Limb (tissue), 2 donors: ENCODE results near the gene TDG.
"Not testable (repeated sequence)": the region's sequence is repeated elsewhere in the genome, so short reads cannot be mapped to it uniquely, and the experiment has no call there.

Experiments
- DNase-seq, 2 donors: peaks; one replicate each; pipeline ENCODE4 v3.0.0-alpha.2; 2016; ENCODE audit errors: extremely low spot score in 2 of 2

Gene TDG

DNA sequence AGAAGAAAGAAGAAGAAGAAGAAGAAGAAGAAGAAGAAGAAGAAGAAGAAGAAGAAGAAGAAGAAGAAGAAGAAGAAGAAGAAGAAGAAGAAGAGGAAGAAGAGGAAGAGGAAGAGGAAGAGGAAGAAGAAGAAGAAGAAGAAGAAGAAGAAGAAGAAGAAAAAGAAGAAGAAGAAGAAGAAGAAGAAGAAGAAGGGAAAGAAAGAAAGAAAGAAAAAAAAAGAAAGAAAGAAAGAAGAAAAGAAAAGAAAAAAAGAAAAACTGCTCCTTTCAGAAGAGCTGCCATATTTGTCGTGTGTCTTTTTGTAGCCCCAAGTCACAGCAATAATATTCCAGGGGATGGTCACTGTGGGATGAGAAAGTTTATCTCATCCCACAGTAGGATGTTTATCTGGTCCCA lies 56.2 kb downstream of the TDG start:
- not testable (repeated sequence) for DNase-seq

DNA sequence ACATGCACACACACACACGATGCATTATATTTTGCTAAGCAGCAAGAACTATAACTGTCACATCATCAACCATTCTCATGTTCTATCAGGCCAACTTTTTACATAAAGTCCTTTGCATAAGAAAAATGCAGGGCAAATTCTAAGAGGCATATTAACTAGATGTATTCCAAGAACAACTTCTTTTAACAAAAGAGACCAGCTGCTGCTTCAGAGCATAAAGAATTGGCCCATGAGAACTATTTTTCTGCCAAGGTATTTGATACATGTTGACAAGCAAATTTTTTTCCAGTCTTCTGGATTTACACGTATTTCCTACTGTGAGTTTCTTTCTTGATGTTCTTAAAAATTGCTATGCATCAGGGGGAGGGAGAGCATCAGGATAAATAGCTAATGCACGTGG lies 57.1 kb downstream of the TDG start:
- DNase-seq: peak in 1 of 2 donors; percentile 32

DNA sequence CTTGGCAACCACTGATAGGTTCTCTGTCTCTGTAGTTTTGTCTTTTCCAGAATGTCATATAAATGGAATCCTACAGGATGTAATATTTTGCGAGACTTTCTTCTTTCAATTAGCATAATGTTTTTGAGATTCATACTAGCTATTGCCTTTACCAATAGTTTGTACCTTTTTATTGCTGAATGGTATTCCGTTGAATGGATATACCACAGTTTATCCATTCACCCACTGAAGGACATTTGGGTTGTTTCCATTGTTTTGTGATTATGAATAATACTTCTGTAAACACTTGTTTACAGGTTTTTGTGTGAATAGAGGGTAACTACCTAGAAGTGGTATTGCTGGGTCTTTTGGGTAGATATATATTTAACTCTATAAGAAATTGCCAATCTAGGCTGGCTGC lies 58.0 kb downstream of the TDG start:
- DNase-seq: no peak

DNA sequence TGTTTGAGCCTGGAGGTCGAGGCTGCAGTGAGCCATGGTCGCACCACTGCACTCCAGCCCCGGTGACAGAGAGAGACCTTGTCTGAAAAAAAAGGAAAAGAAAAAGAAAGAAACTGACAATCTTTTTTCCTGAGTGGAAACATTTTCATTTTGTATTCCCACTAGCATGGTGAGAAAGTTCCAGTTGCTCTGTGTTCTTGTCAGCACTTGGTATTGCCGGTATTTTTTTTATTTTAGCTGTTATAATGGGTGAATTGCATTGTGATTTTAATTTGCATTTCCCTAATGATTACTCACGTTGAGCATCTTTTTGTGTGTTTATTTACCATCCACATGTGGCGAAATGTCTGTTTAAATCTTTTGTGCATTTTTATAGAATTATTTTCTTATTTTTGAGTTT lies 58.7 kb downstream of the TDG start:
- no peak for DNase-seq

DNA sequence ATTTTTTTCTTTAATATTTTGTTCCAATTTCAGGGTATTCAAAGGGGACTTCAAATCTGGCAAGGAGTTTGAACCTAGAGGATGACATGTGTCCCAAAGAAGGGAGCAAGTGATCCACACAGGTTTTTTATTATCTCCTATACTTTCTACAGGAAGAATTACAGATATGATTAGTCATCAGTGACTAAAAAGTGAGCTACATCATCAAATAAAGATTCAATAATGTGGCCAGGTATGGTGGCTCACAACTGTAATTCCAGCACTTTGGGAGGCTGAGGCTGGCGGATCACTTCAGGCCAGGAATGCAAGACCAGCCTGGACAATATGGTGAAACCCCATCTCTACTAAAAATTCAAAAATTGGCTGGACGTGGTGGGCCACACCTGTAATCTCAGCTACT lies 60.1 kb downstream of the TDG start:
- no peak for DNase-seq

DNA sequence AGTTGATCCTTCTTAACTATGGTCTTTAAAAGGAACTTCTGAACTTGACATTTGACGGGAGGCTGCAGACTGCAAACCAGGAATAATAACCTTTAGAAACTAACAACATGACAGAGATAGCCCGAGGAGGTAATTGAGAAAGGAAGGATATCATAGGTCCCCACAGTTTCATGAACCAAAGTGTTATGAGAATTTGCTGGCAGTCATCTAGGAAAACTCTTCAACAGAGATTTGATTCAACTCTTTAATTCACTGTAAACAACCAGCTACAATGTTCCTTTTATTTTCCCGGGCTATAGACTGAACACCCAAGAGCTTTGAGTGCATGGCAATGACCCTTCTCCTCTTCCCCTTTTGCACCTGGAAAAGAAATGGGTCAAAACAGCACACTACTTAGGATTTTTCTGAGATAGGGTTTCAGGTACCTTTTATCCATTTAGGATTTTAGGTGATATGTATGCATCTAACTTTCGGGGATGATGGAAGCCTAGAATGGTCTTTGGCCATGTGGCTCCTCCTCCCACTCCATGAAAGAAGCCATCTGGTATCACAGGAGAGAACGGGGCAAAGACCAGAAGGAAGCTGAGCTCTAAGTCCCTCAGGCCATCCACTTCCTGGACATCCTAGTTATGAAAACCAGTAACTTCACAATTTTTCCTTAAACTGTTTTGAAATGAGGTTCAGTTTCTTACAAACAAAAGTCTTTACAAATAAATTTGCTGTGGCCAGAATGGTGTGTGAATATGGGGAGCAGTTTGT lies 61.3 kb downstream of the TDG start:
- no peak for DNase-seq

DNA sequence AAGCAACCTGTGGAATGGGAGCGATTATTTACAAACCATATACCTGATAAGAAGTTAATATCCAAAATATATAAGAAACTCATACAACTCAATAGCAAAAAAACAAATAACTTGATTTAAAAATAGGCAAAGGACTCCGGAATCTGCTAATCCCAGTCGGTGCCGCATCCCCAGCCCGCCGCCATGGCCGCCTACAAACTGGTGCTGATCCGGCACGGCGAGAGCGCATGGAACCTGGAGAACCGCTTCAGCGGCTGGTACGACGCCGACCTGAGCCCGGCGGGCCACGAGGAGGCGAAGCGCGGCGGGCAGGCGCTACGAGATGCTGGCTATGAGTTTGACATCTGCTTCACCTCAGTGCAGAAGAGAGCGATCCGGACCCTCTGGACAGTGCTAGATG lies 64.9 kb downstream of the TDG start:
- DNase-seq: not testable (repeated sequence)

DNA sequence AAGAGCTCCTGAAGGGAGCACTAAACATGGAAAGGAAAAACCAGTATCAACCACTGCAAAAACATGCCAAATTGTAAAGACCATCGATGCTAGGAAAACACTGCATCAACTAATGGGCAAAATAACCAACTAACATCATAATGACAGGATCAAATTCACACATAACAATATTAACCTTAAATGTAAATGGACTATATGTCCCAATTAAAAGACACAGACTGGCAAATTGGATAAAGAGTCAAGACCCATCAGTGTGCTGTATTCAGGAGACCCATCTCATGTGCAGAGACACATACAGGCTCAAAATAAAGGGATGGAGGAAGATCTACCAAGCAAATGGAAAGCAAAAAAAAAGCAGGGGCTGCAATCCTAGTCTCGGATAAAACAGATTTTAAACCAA lies 70.5 kb downstream of the TDG start:
- DNase-seq: not testable (repeated sequence)
